ENCODE results near the gene EFEMP1. TPM values are rescaled to one million over a fixed set of nuclear protein-coding genes. Genes with fewer than 3 reads are reported as not detected.

EFEMP1 gene
- total RNA-seq, 1 donor from 2014 or later = 2.3 TPM

DNA sequence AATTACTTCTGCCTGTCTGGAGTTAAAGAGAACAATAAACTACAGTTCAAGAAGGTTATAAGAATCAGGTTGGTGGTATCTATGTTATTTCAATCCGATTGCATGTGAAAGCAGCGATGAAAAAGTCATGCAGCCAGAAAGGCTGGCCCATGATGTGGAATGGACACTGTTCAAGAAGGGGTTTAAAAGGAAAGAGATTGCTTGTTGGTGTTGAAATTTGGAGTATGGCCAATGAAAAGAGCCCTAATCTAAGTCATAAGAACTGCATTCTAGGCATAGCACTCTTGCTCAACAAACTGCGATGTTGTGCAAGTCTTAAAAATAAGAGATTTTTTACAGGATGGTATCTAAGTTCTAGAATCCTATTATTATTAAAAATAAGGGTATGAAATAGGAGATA, 61.3 kb downstream of the EFEMP1 start:
- no peak for TF ChIP-seq CTCF (IDR thresholded peaks at IDR 0.05; ENCODE audit: unreplicated experiment)
- DNase-seq (ENCODE audit: low spot score) = no peak
- no peak overlapping the region for H3K4me3 Mint-ChIP-seq (ENCODE audit: unreplicated experiment)
- H3K9me3 Mint-ChIP-seq (ENCODE audit: unreplicated experiment) = no peaks in the 10 kb centered on the region
- H3K36me3 Mint-ChIP-seq (ENCODE audit: low read depth, unreplicated experiment) = no peaks in the 10 kb centered on the region
- H3K27ac Mint-ChIP-seq (ENCODE audit: unreplicated experiment) = no peak overlapping the region
- H3K27me3 Mint-ChIP-seq (ENCODE audit: unreplicated experiment) = no peaks in the 10 kb centered on the region
- H3K4me1 Mint-ChIP-seq (ENCODE audit: unreplicated experiment) = no peaks in the 10 kb centered on the region

DNA sequence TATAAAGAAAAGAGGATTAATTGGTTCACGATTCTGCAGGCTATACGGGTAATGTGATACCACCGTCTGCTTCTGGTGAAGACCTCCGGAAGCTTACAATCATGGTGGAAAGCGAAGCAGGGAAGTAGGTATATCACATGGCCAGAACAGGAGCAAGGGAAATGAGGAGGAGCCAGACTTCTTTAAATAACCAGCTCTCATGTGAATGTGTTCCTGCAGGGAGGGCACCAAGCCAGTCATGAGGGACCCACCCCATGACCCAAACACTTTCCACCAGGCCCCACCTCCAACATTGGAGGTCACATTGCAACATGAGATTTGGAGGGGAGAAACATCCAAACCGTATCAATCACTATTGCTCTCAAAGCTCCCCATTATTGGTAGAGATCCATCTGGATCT, 61.8 kb downstream of the EFEMP1 start:
- no peak for DNase-seq (ENCODE audit: low spot score)
- TF ChIP-seq CTCF (IDR thresholded peaks at IDR 0.05; ENCODE audit: unreplicated experiment) = no peak
- H3K4me1 Mint-ChIP-seq (ENCODE audit: unreplicated experiment) = no peaks in the 10 kb centered on the region
- H3K36me3 Mint-ChIP-seq (ENCODE audit: low read depth, unreplicated experiment) = no peaks in the 10 kb centered on the region
- no peaks in the 10 kb centered on the region for H3K27me3 Mint-ChIP-seq (ENCODE audit: unreplicated experiment)
- no peak overlapping the region for H3K27ac Mint-ChIP-seq (ENCODE audit: unreplicated experiment)
- H3K4me3 Mint-ChIP-seq (ENCODE audit: unreplicated experiment) = no peak overlapping the region
- no peaks in the 10 kb centered on the region for H3K9me3 Mint-ChIP-seq (ENCODE audit: unreplicated experiment)

- no peak for TF ChIP-seq CTCF (IDR thresholded peaks at IDR 0.05; ENCODE audit: unreplicated experiment)
These were observed 62.8 kb downstream of the EFEMP1 start for GRCh38 chr2:55860832-55861231.

GRCh38 chr2:55859875-55860274, 63.7 kb downstream of the EFEMP1 start:
- TF ChIP-seq CTCF (IDR thresholded peaks at IDR 0.05; ENCODE audit: unreplicated experiment) = no peak
- no peak overlapping the region for H3K4me3 Mint-ChIP-seq (ENCODE audit: unreplicated experiment)
- no peak overlapping the region for H3K27ac Mint-ChIP-seq (ENCODE audit: unreplicated experiment)
- H3K9me3 Mint-ChIP-seq (ENCODE audit: unreplicated experiment) = no peaks in the 10 kb centered on the region
- no peak for DNase-seq (ENCODE audit: low spot score)
- no peaks in the 10 kb centered on the region for H3K36me3 Mint-ChIP-seq (ENCODE audit: low read depth, unreplicated experiment)
- peaks cover 2% of the 10 kb centered on the region for H3K27me3 Mint-ChIP-seq (ENCODE audit: unreplicated experiment)
- no peaks in the 10 kb centered on the region for H3K4me1 Mint-ChIP-seq (ENCODE audit: unreplicated experiment)

More at GRCh38 chr2:55860832-55861231, 62.8 kb downstream of the EFEMP1 start:
- no peak overlapping the region for H3K27ac Mint-ChIP-seq (ENCODE audit: unreplicated experiment)
- no peaks in the 10 kb centered on the region for H3K4me1 Mint-ChIP-seq (ENCODE audit: unreplicated experiment)
- H3K36me3 Mint-ChIP-seq (ENCODE audit: low read depth, unreplicated experiment) = no peaks in the 10 kb centered on the region
- no peaks in the 10 kb centered on the region for H3K9me3 Mint-ChIP-seq (ENCODE audit: unreplicated experiment)
- peaks cover 1% of the 10 kb centered on the region for H3K27me3 Mint-ChIP-seq (ENCODE audit: unreplicated experiment)
- no peak for DNase-seq (ENCODE audit: low spot score)
- no peak overlapping the region for H3K4me3 Mint-ChIP-seq (ENCODE audit: unreplicated experiment)

GRCh38 chr2:55857766-55858165, 65.8 kb downstream of the EFEMP1 start:
- H3K36me3 Mint-ChIP-seq (ENCODE audit: low read depth, unreplicated experiment) = no peaks in the 10 kb centered on the region
- H3K4me3 Mint-ChIP-seq (ENCODE audit: unreplicated experiment) = no peak overlapping the region
- TF ChIP-seq CTCF (IDR thresholded peaks at IDR 0.05; ENCODE audit: unreplicated experiment) = no peak

More at GRCh38 chr2:55857766-55858165, 65.8 kb downstream of the EFEMP1 start:
- H3K27ac Mint-ChIP-seq (ENCODE audit: unreplicated experiment) = no peak overlapping the region
- no peaks in the 10 kb centered on the region for H3K4me1 Mint-ChIP-seq (ENCODE audit: unreplicated experiment)
- H3K9me3 Mint-ChIP-seq (ENCODE audit: unreplicated experiment) = no peaks in the 10 kb centered on the region
- DNase-seq (ENCODE audit: low spot score) = no peak
- peaks cover 2% of the 10 kb centered on the region for H3K27me3 Mint-ChIP-seq (ENCODE audit: unreplicated experiment)

Measured in endothelial cell (in vitro differentiated cells).